PFSK-1 (cell line): ENCODE results near the gene GSK3A.

Source experiments
- POLR2AphosphoS5 ChIP-seq: IDR thresholded peaks from 2 replicates; pipeline ENCODE4 v1.6.1; 2012; ENCODE audit warnings: low read depth, mild to moderate bottlenecking, control low read depth, low read length, moderate library complexity
- REST ChIP-seq, 2 experiments: IDR thresholded peaks; 2 replicates each; pipeline versions ENCODE4 v1.6.1 to v1.8.0; 2011 to 2012; ENCODE audit warnings: low read depth in 2 of 2, low read length in 2 of 2, control low read depth in 1 of 2, inconsistent platforms in 1 of 2, mild to moderate bottlenecking in 1 of 2, moderate library complexity in 1 of 2; ENCODE audit not compliant: insufficient read depth in 1 of 2
- TAF1 ChIP-seq: IDR thresholded peaks from 2 replicates; pipeline ENCODE4 v1.6.1; 2012; ENCODE audit warnings: low read length, control low read depth, borderline replicate concordance; ENCODE audit not compliant: insufficient read depth

DNA sequence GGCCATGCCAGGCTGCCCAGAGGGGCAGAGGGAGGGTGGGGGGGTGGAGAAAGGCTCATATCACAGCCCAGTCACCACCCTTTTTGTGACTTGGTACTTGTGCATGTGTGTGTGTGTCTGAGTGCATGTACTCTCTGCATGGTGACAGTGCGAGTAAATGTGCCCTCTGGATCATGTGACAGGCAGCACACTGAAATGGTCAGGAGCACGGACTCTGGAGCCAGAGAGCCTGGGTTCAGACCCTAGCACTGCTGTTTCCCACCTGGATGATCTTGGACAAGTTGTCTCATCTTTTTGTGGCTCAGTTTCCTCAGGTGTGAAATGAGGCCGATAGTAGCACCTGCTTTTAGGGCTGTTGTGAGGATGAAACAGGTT, 28.6 kb upstream of the GSK3A start:
- TF ChIP-seq REST (IDR thresholded peaks at IDR 0.05; ENCODE audit: insufficient read depth in 1 of 2, low read depth in 2 of 2, low read length in 2 of 2) (no peak), TAF1 (no peak), POLR2AphosphoS5 (no peak)
